Uterus (tissue), 4 donors: Measurements from ENCODE around the gene NENF. TPM values are rescaled to one million over a fixed set of nuclear protein-coding genes. Genes with fewer than 3 reads are reported as not detected.
A peak's percentile ranks its signal among the peaks of the same experiment; 100 is the strongest.

Experiments
- DNase-seq, 2 donors: peaks; one replicate each; pipeline ENCODE4 v3.0.0-alpha.2; 2019 to 2020
- H3K27ac ChIP-seq, 2 donors: fragments of 200-600 bp; sonication (generic); 1 replicate in 1 of 2; 2 replicates in 1 of 2; pipeline ENCODE4 v1.5.1; 2016 to 2018
- H3K27me3 ChIP-seq, 2 donors: fragments of 200-600 bp; sonication (generic); one replicate each; pipeline ENCODE4 v1.5.1; 2018 to 2019; ENCODE audit warnings: control low read depth in 1 of 2
- H3K36me3 ChIP-seq, 2 donors: fragments of 200-600 bp; sonication (generic); one replicate each; pipeline ENCODE4 v1.5.1; 2019; ENCODE audit warnings: control low read depth in 1 of 2
- H3K4me1 ChIP-seq, 2 donors: fragments of 200-600 bp; sonication (generic); one replicate each; pipeline ENCODE4 v1.5.1; 2018 to 2019; ENCODE audit warnings: control low read depth in 1 of 2
- H3K4me3 ChIP-seq, 2 donors: fragments of 200-600 bp; sonication (generic); 1 replicate in 1 of 2; 2 replicates in 1 of 2; pipeline ENCODE4 v1.5.1; 2018 to 2019; ENCODE audit warnings: mild to moderate bottlenecking in 1 of 2
- H3K9me3 ChIP-seq, 2 donors: fragments of 200-600 bp; sonication (generic); one replicate each; pipeline ENCODE4 v1.5.1; 2019; ENCODE audit warnings: control low read depth in 1 of 2
- POLR2A ChIP-seq, 2 donors: fragments of 450-650 bp; IDR thresholded peaks; one replicate each; pipeline ENCODE4 v1.6.1; 2016; ENCODE audit warnings: antibody characterized with exemption in 2 of 2, mild to moderate bottlenecking in 1 of 2, moderate library complexity in 1 of 2
- intact Hi-C: fragments of 100-400 bp; cut with DNase I; formaldehyde crosslinking; loops from one replicate; pipeline ENCODE4 v1.15.1; 2023; ENCODE audit warnings: low total_unique reads
- total RNA-seq, 4 donors: library from RNA; depleted of rRNA in 3 of 4; stranded (reverse); fragments of >200 nt in 3 of 4; gene quantifications; one replicate each; pipeline versions ENCODE4 v1.1.0 to v1.2.4, GENCODE V29; 2014 to 2023
- TF ChIP-seq, protein P1 (sequence below), 4 experiments: fragments of 200-600 bp in 2 of 4; fragments of 450-650 bp in 2 of 4; sonication (generic) in 2 of 4; IDR thresholded peaks; one replicate each; pipeline ENCODE4 v1.5.1; 2016 to 2019; ENCODE audit warnings: antibody characterized with exemption in 4 of 4, mild to moderate bottlenecking in 2 of 4, moderate library complexity in 1 of 4
- donor health status: DM: yes; HTN: yes; CAD: no.

NENF gene
- total RNA-seq, 4 donors from 2014 or later, result 35.0 to 180 (median 122) TPM

DNA sequence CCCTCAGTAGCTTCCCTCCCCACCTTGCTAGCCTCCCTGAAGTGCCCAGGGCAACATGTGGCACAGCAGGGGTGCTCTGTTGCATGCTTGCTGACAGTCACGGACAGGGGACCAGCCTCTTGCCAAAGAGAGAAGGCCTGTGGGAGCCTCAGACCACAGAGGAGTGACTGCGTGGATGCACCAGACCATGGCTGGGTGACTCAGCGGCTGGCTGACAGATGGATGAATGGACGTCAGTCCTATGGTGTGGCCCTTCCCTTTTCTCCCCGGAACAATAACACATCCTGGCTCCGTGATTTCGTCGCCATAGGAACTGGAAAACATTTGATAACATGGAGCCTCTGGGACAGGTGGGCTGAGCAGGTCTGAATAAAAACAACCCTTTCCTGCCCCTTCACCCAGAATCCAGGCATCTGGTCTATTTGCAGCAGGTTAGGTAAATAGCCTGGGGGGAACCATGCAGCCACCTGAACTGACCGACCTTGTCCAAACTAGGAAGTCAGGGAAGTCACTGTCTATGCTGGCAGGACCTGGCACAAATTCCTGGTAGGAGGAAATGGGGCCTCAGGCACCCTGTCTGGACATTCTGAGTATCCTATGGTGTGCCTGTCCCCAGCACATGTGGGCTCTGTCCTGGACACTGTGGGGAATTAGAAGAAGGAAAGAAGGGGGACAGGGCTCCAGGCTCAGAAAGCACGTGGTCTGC, 53.3 kb downstream of the NENF start:
- TF ChIP-seq POLR2A (IDR thresholded peaks at IDR 0.05), result no peak
- TF ChIP-seq, protein P1, sequence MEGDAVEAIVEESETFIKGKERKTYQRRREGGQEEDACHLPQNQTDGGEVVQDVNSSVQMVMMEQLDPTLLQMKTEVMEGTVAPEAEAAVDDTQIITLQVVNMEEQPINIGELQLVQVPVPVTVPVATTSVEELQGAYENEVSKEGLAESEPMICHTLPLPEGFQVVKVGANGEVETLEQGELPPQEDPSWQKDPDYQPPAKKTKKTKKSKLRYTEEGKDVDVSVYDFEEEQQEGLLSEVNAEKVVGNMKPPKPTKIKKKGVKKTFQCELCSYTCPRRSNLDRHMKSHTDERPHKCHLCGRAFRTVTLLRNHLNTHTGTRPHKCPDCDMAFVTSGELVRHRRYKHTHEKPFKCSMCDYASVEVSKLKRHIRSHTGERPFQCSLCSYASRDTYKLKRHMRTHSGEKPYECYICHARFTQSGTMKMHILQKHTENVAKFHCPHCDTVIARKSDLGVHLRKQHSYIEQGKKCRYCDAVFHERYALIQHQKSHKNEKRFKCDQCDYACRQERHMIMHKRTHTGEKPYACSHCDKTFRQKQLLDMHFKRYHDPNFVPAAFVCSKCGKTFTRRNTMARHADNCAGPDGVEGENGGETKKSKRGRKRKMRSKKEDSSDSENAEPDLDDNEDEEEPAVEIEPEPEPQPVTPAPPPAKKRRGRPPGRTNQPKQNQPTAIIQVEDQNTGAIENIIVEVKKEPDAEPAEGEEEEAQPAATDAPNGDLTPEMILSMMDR (IDR thresholded peaks at IDR 0.05), result no peak
- intact Hi-C loops, result no loop called here
- no peaks in the 10 kb centered on the region for H3K27me3 ChIP-seq
- no peaks in the 10 kb centered on the region for H3K36me3 ChIP-seq
- no peak overlapping the region for H3K4me3 ChIP-seq
- H3K27ac ChIP-seq, result no peak overlapping the region
- H3K4me1 ChIP-seq, result peaks cover 0 to 16% of the 10 kb centered on the region in 2 donors
- DNase-seq, result no peak
- no peaks in the 10 kb centered on the region for H3K9me3 ChIP-seq

- Histone ChIP-seq H3K27me3 (no peaks in the 10 kb centered on the region), H3K9me3 (no peaks in the 10 kb centered on the region), H3K27ac (no peak overlapping the region), H3K4me1 (peaks cover 0 to 16% of the 10 kb centered on the region in 2 donors), H3K36me3 (no peaks in the 10 kb centered on the region), H3K4me3 (no peak overlapping the region)
- no peak for TF ChIP-seq POLR2A (IDR thresholded peaks at IDR 0.05)
- TF ChIP-seq, protein P1 (IDR thresholded peaks at IDR 0.05), result no peak
- DNase-seq, result no peak
- intact Hi-C loops, result no loop called here
Observed at GRCh38 chr1:212486619-212486975, 53.9 kb downstream of the NENF start.

- DNase-seq, result no peak
- intact Hi-C loops, result no loop called here
Observed at GRCh38 chr1:212487286-212487685, 54.6 kb downstream of the NENF start.

DNA sequence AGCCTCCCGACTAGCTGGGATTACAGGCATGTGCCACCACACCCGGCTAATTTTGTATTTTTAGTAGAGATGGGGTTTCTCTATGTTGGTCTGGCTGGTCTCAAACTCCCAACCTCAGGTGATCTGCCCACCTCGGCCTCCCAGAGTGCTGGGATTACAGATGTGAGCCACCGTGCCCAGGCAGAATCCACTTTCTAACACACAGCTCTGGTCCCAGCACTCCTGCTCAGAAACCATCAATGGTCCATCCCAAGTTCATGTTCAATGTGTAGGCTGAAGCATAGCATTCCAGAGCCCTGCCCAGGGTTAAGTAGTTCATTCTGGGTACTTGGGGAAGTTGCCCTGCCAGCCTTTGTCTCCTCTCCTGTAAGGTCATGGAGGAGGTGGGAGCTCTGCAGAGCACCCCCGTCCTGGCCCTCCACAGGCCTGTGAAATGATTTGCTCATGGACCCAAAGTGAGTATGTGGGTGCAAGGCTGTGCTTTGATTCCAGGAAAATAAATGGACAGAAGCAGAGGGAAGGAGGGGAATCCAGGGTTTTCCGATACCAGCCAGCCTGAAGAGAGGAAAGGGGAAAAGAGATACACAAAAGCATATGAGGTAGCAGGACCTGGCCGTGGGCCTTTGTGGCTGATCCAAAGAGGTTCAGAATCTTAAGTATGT, 55.2 kb downstream of the NENF start:
- Histone ChIP-seq H3K27me3 (no peaks in the 10 kb centered on the region), H3K36me3 (no peaks in the 10 kb centered on the region), H3K4me3 (no peak overlapping the region), H3K9me3 (no peaks in the 10 kb centered on the region), H3K4me1 (peaks cover 0 to 16% of the 10 kb centered on the region in 2 donors), H3K27ac (peak overlapping the region; percentile 68 to 80)
- DNase-seq, result peak; percentile 40 to 50
- intact Hi-C loops, result no loop called here
- TF ChIP-seq, protein P1 (IDR thresholded peaks at IDR 0.05), result no peak
- no peak for TF ChIP-seq POLR2A (IDR thresholded peaks at IDR 0.05)

More at GRCh38 chr1:212487286-212487685, 54.6 kb downstream of the NENF start:
- Histone ChIP-seq H3K4me1 (peaks cover 0 to 16% of the 10 kb centered on the region in 2 donors), H3K36me3 (no peaks in the 10 kb centered on the region), H3K27me3 (no peaks in the 10 kb centered on the region), H3K27ac (no peak overlapping the region), H3K9me3 (no peaks in the 10 kb centered on the region), H3K4me3 (no peak overlapping the region)
- TF ChIP-seq POLR2A (IDR thresholded peaks at IDR 0.05), result no peak
- TF ChIP-seq, protein P1 (IDR thresholded peaks at IDR 0.05), result no peak
